Endothelial cell of umbilical vein (primary cell): ENCODE results near the gene OR13C3. TPM values are rescaled to one million over a fixed set of nuclear protein-coding genes. Genes with fewer than 3 reads are reported as not detected.

Experiments
- BruUV-seq: library from RNA; stranded (reverse); fragments of 400-500 nt; replicated peaks from 2 replicates; lab custom pipeline; 2021; lab: Mats Ljungman, UMichigan
- CTCF ChIA-PET: fragments of 300-600, 350-600 bp; sonication (Branson Sonifier 250); formaldehyde crosslinking; loops from one replicate; lab custom pipeline; 2021; ENCODE audit warnings: antibody characterized with exemption, inconsistent platforms; lab: Charles Lee
- POLR2A ChIA-PET: fragments of 300-600, 350-600 bp; sonication (Branson Sonifier 250); formaldehyde crosslinking; loops from one replicate; lab custom pipeline; 2021; ENCODE audit warnings: antibody characterized with exemption, inconsistent platforms; lab: Charles Lee
- DNase-seq: peaks from one replicate; pipeline ENCODE4 v3.0.0-alpha.2; 2011; ENCODE audit warnings: low read depth, low spot score
- FAIRE-seq: peaks from 2 replicates; lab custom pipeline; 2011; peaks lifted over from hg19 to GRCh38; lab: Jason Lieb, UNC
- H2AFZ ChIP-seq: 2 replicates; pipeline ENCODE4 v1.6.0; 2012; ENCODE audit warnings: low read depth, low read length, control low read depth, inconsistent platforms
- H3K27ac ChIP-seq: 2 replicates; pipeline ENCODE4 v1.5.1; 2011; ENCODE audit warnings: low read depth, mild to moderate bottlenecking, control low read depth, low read length, moderate library complexity; ENCODE audit not compliant: insufficient read depth
- H3K27me3 ChIP-seq, 2 experiments: 2 replicates each; pipeline versions ENCODE4 v1.6.0 to v1.6.1; 2011; ENCODE audit warnings: low read length in 2 of 2, mixed read lengths in 1 of 2; ENCODE audit not compliant: control insufficient read depth in 2 of 2, insufficient read depth in 2 of 2
- H3K36me3 ChIP-seq, 2 experiments: 2 replicates in 1 of 2; 3 replicates in 1 of 2; pipeline ENCODE4 v1.5.1; 2011; ENCODE audit warnings: low read length in 2 of 2, mild to moderate bottlenecking in 1 of 2, moderate library complexity in 1 of 2; ENCODE audit not compliant: control insufficient read depth in 2 of 2, insufficient read depth in 2 of 2; ENCODE audit errors: extremely low read depth in 1 of 2
- H3K4me1 ChIP-seq: 3 replicates; pipeline ENCODE4 v1.5.1; 2011; ENCODE audit warnings: mild to moderate bottlenecking, low read length; ENCODE audit not compliant: control insufficient read depth, insufficient read depth; ENCODE audit errors: extremely low read depth
- H3K4me2 ChIP-seq: 2 replicates; pipeline ENCODE4 v1.6.1; 2011; ENCODE audit warnings: low read length, control low read depth, mixed read lengths; ENCODE audit not compliant: insufficient read depth
- H3K4me3 ChIP-seq, 3 experiments: fragments of 200-600 bp in 1 of 3; sonication (generic), shearing (Covaris generic) in 1 of 3; replicated peaks in 1 of 3; 2 replicates each; pipeline ENCODE4 v1.5.1; 2011 to 2016; ENCODE audit warnings: control low read depth in 3 of 3, low read length in 3 of 3, mild to moderate bottlenecking in 2 of 3, inconsistent platforms in 1 of 3, low read depth in 1 of 3, moderate library complexity in 1 of 3; ENCODE audit not compliant: insufficient read depth in 1 of 3
- H3K79me2 ChIP-seq: 2 replicates; pipeline ENCODE4 v1.6.0; 2012; ENCODE audit warnings: low read length, inconsistent platforms; ENCODE audit not compliant: control insufficient read depth, insufficient read depth
- H3K9ac ChIP-seq: replicated peaks from 2 replicates; pipeline ENCODE3; 2011; ENCODE audit warnings: low read length, control low read depth; ENCODE audit not compliant: insufficient read depth; ENCODE audit errors: extremely low read depth
- H3K9me1 ChIP-seq: replicated peaks from 3 replicates; pipeline ENCODE4 v1.6.0; 2011; ENCODE audit warnings: mild to moderate bottlenecking, low read length; ENCODE audit not compliant: control insufficient read depth, insufficient read depth; ENCODE audit errors: extremely low read depth
- H3K9me3 ChIP-seq: replicated peaks from 2 replicates; pipeline ENCODE4 v1.5.1; 2012; ENCODE audit warnings: low read length, inconsistent platforms; ENCODE audit not compliant: control insufficient read depth, insufficient read depth
- H4K20me1 ChIP-seq: replicated peaks from 2 replicates; pipeline ENCODE3; 2011; ENCODE audit warnings: mild to moderate bottlenecking, low read length; ENCODE audit not compliant: control insufficient read depth, insufficient read depth; ENCODE audit errors: extremely low read depth
- CTCF ChIP-seq, 2 donors: IDR thresholded peaks; 1 replicate in 1 of 2; 2 replicates in 1 of 2; pipeline ENCODE4 v1.5.1; 2011; ENCODE audit warnings: low read length in 2 of 2, mild to moderate bottlenecking in 2 of 2, moderate library complexity in 2 of 2, control low read depth in 1 of 2, inconsistent platforms in 1 of 2, low read depth in 1 of 2; ENCODE audit not compliant: insufficient read depth in 1 of 2; ENCODE audit errors: extremely low read depth in 1 of 2
- EZH2 ChIP-seq: IDR thresholded peaks from 2 replicates; pipeline ENCODE4 v1.6.1; 2012; ENCODE audit warnings: borderline replicate concordance, low read depth, mild to moderate bottlenecking, moderate library complexity, low read length, inconsistent platforms; ENCODE audit not compliant: severe bottlenecking
- FOS ChIP-seq: IDR thresholded peaks from 2 replicates; pipeline ENCODE4 v1.6.1; 2011; ENCODE audit warnings: mild to moderate bottlenecking, low read length, moderate library complexity, borderline replicate concordance; ENCODE audit not compliant: insufficient read depth
- GATA2 ChIP-seq: IDR thresholded peaks from 2 replicates; pipeline ENCODE4 v1.7.0; 2011; ENCODE audit warnings: low read depth, mild to moderate bottlenecking, moderate library complexity, mixed read lengths, low read length; ENCODE audit not compliant: insufficient read length, insufficient read depth
- JUN ChIP-seq: IDR thresholded peaks from 2 replicates; pipeline ENCODE4 v1.6.1; 2011; ENCODE audit warnings: borderline replicate concordance, low read depth; ENCODE audit not compliant: insufficient read length, insufficient read depth
- MAX ChIP-seq: IDR thresholded peaks from 2 replicates; pipeline ENCODE4 v1.6.1; 2011; ENCODE audit not compliant: insufficient read depth, insufficient read length
- MYC ChIP-seq: IDR thresholded peaks from one replicate; pipeline ENCODE4 v1.6.1; 2011; ENCODE audit warnings: mild to moderate bottlenecking, low read depth, low read length
- POLR2A ChIP-seq: IDR thresholded peaks from 2 replicates; pipeline ENCODE4 v1.6.1; 2012; ENCODE audit warnings: low read depth, mild to moderate bottlenecking, control low read depth, low read length
- POLR2AphosphoS5 ChIP-seq: IDR thresholded peaks from 2 replicates; pipeline ENCODE4 v1.6.1; 2012; ENCODE audit warnings: low read depth, mild to moderate bottlenecking, control low read depth, low read length, moderate library complexity; ENCODE audit not compliant: insufficient read depth
- dilution Hi-C: fragments of 300-500 bp; cut with MboI; formaldehyde crosslinking; loops from one replicate; pipeline ENCODE4 v1.15.0; 2019; ENCODE audit warnings: low sequenced_read_pairs; ENCODE audit not compliant: extremely low pct_ligation_motif_present
- intact Hi-C: fragments of 100-400 bp; cut with micrococcal nuclease; formaldehyde crosslinking; loops from one replicate; pipeline ENCODE4 v1.10.0; 2022
- polyA plus RNA-seq, 4 experiments: library from polyadenylated mRNA; depleted of rRNA in 3 of 4; stranded (reverse) in 3 of 4; unstranded in 1 of 4; fragments of >200 nt; gene quantifications; 2 replicates each; pipeline versions ENCODE4 v1.2.1 to v1.2.3, GENCODE V29; 2011 to 2012; ENCODE audit warnings: missing spikeins in 1 of 4
- total RNA-seq: library from RNA; stranded (reverse); gene quantifications from 2 replicates; pipeline ENCODE4 v1.2.3, GENCODE V29; 2021

The OR13C3 gene
- total and polyA plus RNA-seq, 2 donors (not counting 3 experiments of a cell fraction or from before 2014, with no cell fraction given): not detected

GRCh38 chr9:104568868-104569267, 32.2 kb upstream of the OR13C3 start, which contains the start of gene OR13C8:
Gene OR13C8 (plus strand): TSS chr9:104569168. CDS start chr9:104569168, 0 bp downstream.
- Histone ChIP-seq H3K79me2 (no peaks in the 10 kb centered on the region), H2AFZ (no peak within 1 kb of the TSS), H4K20me1 (no peaks in the 10 kb centered on the region), H3K9me1 (no peaks in the 10 kb centered on the region), H3K9me3 (peaks cover 2% of the 10 kb centered on the region), H3K4me3 (no peak within 1 kb of the TSS), H3K27ac (no peak within 1 kb of the TSS), H3K27me3 (no peaks in the 10 kb centered on the region), H3K4me1 (no peaks in the 10 kb centered on the region), H3K4me2 (no peak within 1 kb of the TSS), H3K36me3 (no peaks in the 10 kb centered on the region), H3K9ac (no peak within 1 kb of the TSS)
- POLR2A ChIA-PET: no interaction called here
- no peak for TF ChIP-seq POLR2A
- no peak for TF ChIP-seq CTCF (IDR thresholded peaks at IDR 0.05; ENCODE audit: extremely low read depth in 1 of 2, insufficient read depth in 1 of 2, low read depth in 1 of 2, low read length in 2 of 2)
- TF ChIP-seq JUN: no peak
- no peak for TF ChIP-seq EZH2
- no peak for TF ChIP-seq MAX
- no peak for TF ChIP-seq MYC
- TF ChIP-seq GATA2: no peak
- no peak for TF ChIP-seq POLR2AphosphoS5
- TF ChIP-seq FOS: no peak
- FAIRE-seq (no peak), DNase-seq (no peak)
- intact Hi-C loops (no loop called here), dilution Hi-C loops (no loop called here)
- CTCF ChIA-PET: no interaction called here
- no TSS peak for BruUV-seq
